HCT116 (cell line): Measurements from ENCODE around the gene PDE4A. TPM values are rescaled to one million over a fixed set of nuclear protein-coding genes. Genes with fewer than 3 reads are reported as not detected.

ENCODE experiments used
- ATAC-seq: fragments of 200-7000 bp; cut with Tn5 transposase; 2 replicates; pipeline ENCODE4 v1.9.1; 2020; ENCODE audit warnings: mild to moderate bottlenecking, moderate library complexity
- BruUV-seq: library from RNA; stranded (reverse); fragments of 400-500 nt; replicated peaks from 2 replicates; lab custom pipeline; 2021; lab: Mats Ljungman, UMichigan
- CTCF ChIA-PET: fragments of 300-600 bp; sonication (Branson Sonifier 250); formaldehyde crosslinking; loops from one replicate; lab custom pipeline; 2021; ENCODE audit warnings: antibody characterized with exemption; lab: Charles Lee
- POLR2A ChIA-PET: fragments of 300-600, 350-600 bp; sonication (Branson Sonifier 250); formaldehyde crosslinking; loops from one replicate; lab custom pipeline; 2021; ENCODE audit warnings: antibody characterized with exemption; lab: Charles Lee
- RAD21 ChIA-PET, 2 experiments: fragments of 300-600 bp; sonication (Branson Sonifier 250); formaldehyde crosslinking; loops; one replicate each; lab custom pipeline; 2023; ENCODE audit warnings: low total read pairs in 2 of 2; ENCODE audit not compliant: uncharacterized antibody in 2 of 2, unreplicated experiment in 2 of 2, low non-redundant PET in 1 of 2; lab: Charles Lee
- DNase-seq: peaks from one replicate; pipeline ENCODE4 v3.0.0-alpha.2; 2010; ENCODE audit warnings: low read depth, low spot score
- H2AFZ ChIP-seq: fragments of 200-600 bp; shearing (Covaris generic), sonication (generic); 2 replicates; pipeline ENCODE4 v1.6.1; 2017; ENCODE audit warnings: low read depth, mixed run types, mixed read lengths, antibody characterized with exemption, low read length; ENCODE audit not compliant: poor library complexity, severe bottlenecking
- H3K27ac ChIP-seq: 2 replicates; pipeline ENCODE4 v1.5.1; 2012; ENCODE audit warnings: low read depth, low read length
- H3K27me3 ChIP-seq: fragments of 200-600 bp; sonication (generic); 2 replicates; pipeline ENCODE4 v1.6.1; 2016; ENCODE audit warnings: mixed run types, low read length, mixed read lengths; ENCODE audit not compliant: insufficient read depth
- H3K36me3 ChIP-seq, 2 experiments: fragments of 200-500 bp in 1 of 2; fragments of 200-600 bp in 1 of 2; sonication (Bioruptor generic) in 1 of 2; sonication (generic) in 1 of 2; 2 replicates each; pipeline versions ENCODE4 v1.5.1 to v1.6.1; 2014 to 2016; ENCODE audit warnings: low read length in 2 of 2, inconsistent platforms in 1 of 2, mixed read lengths in 1 of 2, mixed run types in 1 of 2; ENCODE audit not compliant: insufficient read depth in 2 of 2, control insufficient read depth in 1 of 2
- H3K4me1 ChIP-seq, 2 experiments: fragments of 200-600 bp in 1 of 2; sonication (generic) in 1 of 2; 2 replicates each; pipeline versions ENCODE4 v1.5.1 to v1.6.1; 2012 to 2017; ENCODE audit warnings: low read length in 2 of 2, inconsistent platforms in 1 of 2, mild to moderate bottlenecking in 1 of 2, mixed read lengths in 1 of 2, mixed run types in 1 of 2, moderate library complexity in 1 of 2; ENCODE audit not compliant: insufficient read depth in 2 of 2, control insufficient read depth in 1 of 2
- H3K4me2 ChIP-seq: fragments of 200-600 bp; sonication (generic); 2 replicates; pipeline ENCODE4 v1.6.1; 2017; ENCODE audit warnings: mixed run types, low read length, mixed read lengths
- H3K4me3 ChIP-seq, 2 experiments: fragments of 200-600 bp in 1 of 2; sonication (generic) in 1 of 2; replicated peaks in 1 of 2; 2 replicates each; pipeline ENCODE4 v1.5.1; 2011 to 2016; ENCODE audit warnings: low read length in 2 of 2, control low read depth in 1 of 2, low read depth in 1 of 2, mild to moderate bottlenecking in 1 of 2, mixed read lengths in 1 of 2, mixed run types in 1 of 2
- H3K79me2 ChIP-seq: fragments of 200-600 bp; sonication (generic); 2 replicates; pipeline ENCODE4 v1.6.1; 2017; ENCODE audit warnings: mild to moderate bottlenecking, mixed run types, low read length, moderate library complexity, mixed read lengths; ENCODE audit not compliant: insufficient read depth
- H3K9ac ChIP-seq: fragments of 200-600 bp; sonication (generic); 2 replicates; pipeline ENCODE4 v1.6.1; 2016; ENCODE audit warnings: low read length, mixed read lengths
- H3K9me2 ChIP-seq: fragments of 200-600 bp; sonication (generic), shearing (Covaris generic); 2 replicates; pipeline ENCODE4 v1.6.1; 2017; ENCODE audit warnings: mixed run types, mild to moderate bottlenecking, moderate library complexity; ENCODE audit not compliant: insufficient read depth
- H3K9me3 ChIP-seq, 2 experiments: fragments of 200-500 bp in 1 of 2; fragments of 200-600 bp in 1 of 2; sonication (Bioruptor generic) in 1 of 2; sonication (generic) in 1 of 2; 2 replicates each; pipeline ENCODE4 v1.6.1; 2014 to 2017; ENCODE audit warnings: low read length in 2 of 2, mixed read lengths in 2 of 2, inconsistent platforms in 1 of 2, low read depth in 1 of 2, mild to moderate bottlenecking in 1 of 2, mixed run types in 1 of 2, moderate library complexity in 1 of 2; ENCODE audit not compliant: control insufficient read depth in 1 of 2, insufficient read depth in 1 of 2
- H4K20me1 ChIP-seq: fragments of 200-600 bp; sonication (generic), shearing (Covaris generic); 2 replicates; pipeline ENCODE4 v1.6.1; 2017; ENCODE audit warnings: mixed run types, mild to moderate bottlenecking, moderate library complexity; ENCODE audit not compliant: insufficient read depth
- CBX3 ChIP-seq: IDR thresholded peaks from 2 replicates; pipeline ENCODE4 v1.6.1; 2012; ENCODE audit warnings: low read depth
- CTCF ChIP-seq, 3 experiments: fragments of 200-600 bp in 1 of 3; sonication (generic) in 1 of 3; IDR thresholded peaks in 2 of 3; conservative IDR thresholded peaks in 1 of 3; 2 replicates each; pipeline ENCODE4 v1.5.1; 2012 to 2017; ENCODE audit warnings: low read depth in 2 of 3, low read length in 2 of 3, antibody characterized with exemption in 1 of 3, borderline replicate concordance in 1 of 3, control low read depth in 1 of 3, mild to moderate bottlenecking in 1 of 3, mixed read lengths in 1 of 3, mixed run types in 1 of 3, moderate library complexity in 1 of 3; ENCODE audit not compliant: insufficient read depth in 1 of 3
- EGR1 ChIP-seq: IDR thresholded peaks from 2 replicates; pipeline ENCODE4 v1.6.1; 2012; ENCODE audit warnings: low read depth
- ELF1 ChIP-seq: IDR thresholded peaks from 2 replicates; pipeline ENCODE4 v1.6.1; 2012; ENCODE audit warnings: low read depth, borderline replicate concordance
- FOSL1 ChIP-seq: IDR thresholded peaks from 2 replicates; pipeline ENCODE4 v1.6.1; 2012; ENCODE audit warnings: low read depth
- JUND ChIP-seq: IDR thresholded peaks from 2 replicates; pipeline ENCODE4 v1.6.1; 2012
- POLR2A ChIP-seq: IDR thresholded peaks from 2 replicates; pipeline ENCODE4 v1.7.0; 2011; ENCODE audit warnings: borderline replicate concordance; ENCODE audit not compliant: insufficient read depth, insufficient read length; ENCODE audit errors: extremely low read depth
- REST ChIP-seq: IDR thresholded peaks from 2 replicates; pipeline ENCODE4 v1.6.1; 2012; ENCODE audit warnings: low read depth
- SIN3A ChIP-seq: IDR thresholded peaks from 2 replicates; pipeline ENCODE4 v1.6.1; 2012; ENCODE audit warnings: low read depth
- YY1 ChIP-seq: IDR thresholded peaks from 2 replicates; pipeline ENCODE4 v1.6.1; 2011; ENCODE audit warnings: low read length, low read depth, moderate library complexity, mild to moderate bottlenecking; ENCODE audit not compliant: insufficient replicate concordance; ENCODE audit errors: extremely low read depth
- ZNF274 ChIP-seq: fragments of 200-500 bp; sonication (Bioruptor generic); IDR thresholded peaks from 2 replicates; pipeline ENCODE4 v1.6.1; 2014; ENCODE audit warnings: mild to moderate bottlenecking, low read depth, low read length, inconsistent platforms
- intact Hi-C: fragments of 100-400 bp; cut with micrococcal nuclease; formaldehyde crosslinking; loops from 2 replicates; pipeline ENCODE4 v1.10.0; 2022
- total RNA-seq: library from RNA; stranded (reverse); gene quantifications from one replicate; pipeline ENCODE4 v1.2.1, GENCODE V29; 2021; ENCODE audit not compliant: unreplicated experiment

Gene PDE4A
- total RNA-seq, 1 experiment from 2014 or later: 33.7 TPM

- peak overlapping the region; percentile 61 to 70 for H3K4me3 ChIP-seq
- RAD21 ChIA-PET: no interaction called here
- CTCF ChIA-PET: interaction anchor here (0.9 to 3.3 kb wide), 12 partner anchors 9 to 446 kb away, joined by 3 to 60 read pairs (median 4); partner anchors contain the start of genes CDC37, DNM2, ICAM5 and TYK2
- no peaks in the 10 kb centered on the region for H3K36me3 ChIP-seq
- TF ChIP-seq EGR1: peak; percentile 57; the same call in 1 of the 2 replicates
- TF ChIP-seq CTCF (IDR thresholded peaks at IDR 0.05 in 2 of 3, conservative IDR thresholded peaks at IDR 0.05 in 1 of 3; ENCODE audit: borderline replicate concordance in 1 of 3, insufficient read depth in 1 of 3, low read depth in 2 of 3, low read length in 2 of 3): peak in 2 of 3 experiments; percentile 16 to 20; a peak in 3 of 6 replicates
- TF ChIP-seq CBX3: no peak
- peaks cover 28 to 66% of the 10 kb centered on the region in 2 experiments for H3K4me1 ChIP-seq
- H3K9me2 ChIP-seq: no peaks in the 10 kb centered on the region
- peak overlapping the region; percentile 66 for H3K9ac ChIP-seq
- no peak for ATAC-seq
- POLR2A ChIA-PET: interaction anchor here (0.7 to 1.2 kb wide), 5 partner anchors 9 to 129 kb away, joined by 3 to 4 read pairs (median 3); partner anchors contain the start of genes CDC37 and ICAM5
- no peak overlapping the region for H2AFZ ChIP-seq
- no TSS peak for BruUV-seq
- intact Hi-C loops: no loop called here
- no peaks in the 10 kb centered on the region for H3K27me3 ChIP-seq
- no peaks in the 10 kb centered on the region for H3K9me3 ChIP-seq
- H3K27ac ChIP-seq: peak overlapping the region; percentile 89
- peaks cover 22% of the 10 kb centered on the region for H3K79me2 ChIP-seq
- DNase-seq: no peak
- H4K20me1 ChIP-seq: no peaks in the 10 kb centered on the region
- H3K4me2 ChIP-seq: peak overlapping the region; percentile 74
Observed at GRCh38 chr19:10418485-10419199, 1.7 kb upstream of the PDE4A start.

- TSS peak; percentile 82 for BruUV-seq
- POLR2A ChIA-PET: interaction anchor here (1.2 kb wide), 1 partner anchor 9 kb away, joined by 3 read pairs; no protein-coding TSS in a partner anchor
- CTCF ChIA-PET: interaction anchor here (3.3 kb wide), 1 partner anchor 8 kb away, joined by 30 read pairs; no protein-coding TSS in a partner anchor
- Histone ChIP-seq H3K4me3 (peak overlapping the region; percentile 61 to 70), H3K9me3 (no peaks in the 10 kb centered on the region), H3K36me3 (no peaks in the 10 kb centered on the region), H3K4me1 (peaks cover 33 to 72% of the 10 kb centered on the region in 2 experiments), H3K4me2 (peak overlapping the region; percentile 74), H3K79me2 (peaks cover 25% of the 10 kb centered on the region), H3K9ac (peak overlapping the region; percentile 66), H2AFZ (no peak overlapping the region), H3K27ac (peak overlapping the region; percentile 89), H3K9me2 (no peaks in the 10 kb centered on the region), H3K27me3 (no peaks in the 10 kb centered on the region), H4K20me1 (no peaks in the 10 kb centered on the region)
- intact Hi-C loops: no loop called here
- ATAC-seq (peak; percentile 17), DNase-seq (no peak)
- RAD21 ChIA-PET: no interaction called here
- TF ChIP-seq JUND (no peak), REST (no peak), ZNF274 (no peak), POLR2A (no peak), YY1 (no peak), SIN3A (no peak; the same call in 1 of the 2 replicates), ELF1 (no peak), EGR1 (no peak), FOSL1 (no peak)
Observed at GRCh38 chr19:10419200-10419645, 1.1 kb upstream of the PDE4A start.
